HFF-Myc (cell line): ENCODE data around the gene DIAPH3.

Experiments
- DNase-seq: peaks from one replicate; pipeline ENCODE4 v3.0.0-alpha.2; 2011; ENCODE audit warnings: low read depth; ENCODE audit errors: extremely low read depth
- H3K4me3 ChIP-seq: replicated peaks from 2 replicates; pipeline ENCODE4 v1.5.1; 2011; ENCODE audit warnings: low read depth, mild to moderate bottlenecking, control low read depth, low read length
- CTCF ChIP-seq: IDR thresholded peaks from 2 replicates; pipeline ENCODE4 v1.5.1; 2012; ENCODE audit warnings: mild to moderate bottlenecking, low read depth, low read length, control low read depth; ENCODE audit errors: missing control alignments

DIAPH3 gene

DNA sequence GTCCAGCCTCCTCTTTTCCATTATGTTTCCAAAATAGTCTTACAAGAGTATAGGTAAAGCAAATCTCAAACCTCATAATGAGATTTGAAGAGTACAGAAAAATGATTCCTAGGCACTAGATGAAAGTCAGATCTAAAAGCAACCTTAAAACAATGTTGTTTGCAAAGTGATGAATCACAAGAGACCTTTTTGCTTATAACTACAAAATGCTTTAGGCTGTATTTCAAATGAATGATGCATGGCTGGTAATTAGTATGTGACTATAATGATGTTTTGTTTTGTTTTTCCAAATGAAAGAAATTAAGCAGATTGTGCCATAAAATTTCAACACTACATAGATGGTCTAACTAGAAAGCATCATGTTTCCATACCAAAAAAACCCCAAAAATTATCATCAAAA, 272.7 kb downstream of the DIAPH3 start:
- TF ChIP-seq CTCF: no peak
- H3K4me3 ChIP-seq: no peak overlapping the region
- no peak for DNase-seq

DNA sequence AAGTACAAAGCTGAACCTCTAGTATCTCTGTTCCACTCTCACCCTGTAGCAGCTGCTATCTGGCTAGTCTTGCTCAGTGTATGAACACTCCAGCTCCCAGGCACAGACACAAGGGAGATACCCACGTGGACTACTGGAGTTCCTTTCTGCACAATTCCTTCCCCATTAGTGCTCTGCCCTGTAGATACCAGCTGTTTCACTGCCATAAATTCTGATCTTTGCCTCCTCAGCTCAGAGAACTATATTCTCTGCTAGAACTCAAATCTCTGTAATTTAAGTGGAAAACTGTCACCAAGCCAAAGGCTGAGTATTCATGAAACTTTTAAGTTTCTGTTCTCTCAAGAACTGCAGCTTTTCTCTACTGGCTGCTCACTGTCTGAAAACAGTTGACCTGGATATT, 273.7 kb downstream of the DIAPH3 start:
- H3K4me3 ChIP-seq: no peak overlapping the region
- no peak for DNase-seq
- TF ChIP-seq CTCF: no peak

- no peak for TF ChIP-seq CTCF
- H3K4me3 ChIP-seq: no peak overlapping the region
- no peak for DNase-seq
Measured at GRCh38 chr13:59888408-59888807, 275.3 kb downstream of the DIAPH3 start.

DNA sequence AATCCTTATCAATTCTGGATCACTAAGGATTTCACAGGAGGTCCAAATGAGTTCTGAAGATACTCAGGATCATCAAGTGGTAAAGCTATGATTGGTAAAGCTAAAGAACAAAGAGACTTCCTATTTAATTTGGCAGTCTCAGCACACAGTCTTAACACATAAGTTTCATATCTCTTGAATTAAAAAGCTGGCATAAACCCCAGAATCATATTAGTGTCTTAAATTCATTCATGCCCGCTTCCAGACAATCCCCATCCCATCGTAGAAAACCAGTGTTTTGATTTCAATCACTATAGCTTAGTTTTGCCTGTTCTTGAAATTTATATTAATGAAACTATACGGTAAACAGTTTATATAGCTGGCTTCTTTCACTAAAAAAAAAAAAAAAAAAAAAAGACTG, 278.7 kb downstream of the DIAPH3 start:
- H3K4me3 ChIP-seq: no peak overlapping the region
- no peak for DNase-seq
- no peak for TF ChIP-seq CTCF

GRCh38 chr13:59883885-59884284, 279.8 kb downstream of the DIAPH3 start:
- TF ChIP-seq CTCF: no peak
- no peak for DNase-seq
- H3K4me3 ChIP-seq: no peak overlapping the region

- no peak overlapping the region for H3K4me3 ChIP-seq
- no peak for DNase-seq
- TF ChIP-seq CTCF: no peak
Measured at GRCh38 chr13:59880468-59880867, 283.3 kb downstream of the DIAPH3 start.

DNA sequence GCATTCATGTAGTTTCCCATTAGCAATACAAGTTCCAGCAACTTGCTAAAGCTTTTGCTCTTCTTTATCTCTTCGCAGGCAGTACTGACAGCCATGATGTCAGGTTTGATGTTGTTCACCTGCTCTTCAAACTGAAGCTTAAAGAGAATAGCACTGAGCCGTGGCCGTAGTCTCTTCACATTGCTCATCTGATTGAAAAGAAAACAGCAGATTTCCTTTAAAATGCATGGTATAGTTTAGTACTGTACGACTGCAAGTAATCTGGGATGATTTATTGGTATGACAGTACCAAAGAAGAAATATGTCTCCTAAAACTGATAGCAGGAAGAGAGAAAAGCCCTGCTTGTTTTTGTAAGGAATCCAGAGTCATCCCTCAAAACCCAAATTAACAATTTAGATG, 284.4 kb downstream of the DIAPH3 start:
- no peak overlapping the region for H3K4me3 ChIP-seq
- no peak for DNase-seq
- TF ChIP-seq CTCF: no peak
